HFFc6 (cell line): ENCODE measurements around the gene ZNF385A. TPM values are rescaled to one million over a fixed set of nuclear protein-coding genes. Genes with fewer than 3 reads are reported as not detected.

Experiments used
- DNase-seq: peaks from one replicate; pipeline ENCODE4 v3.0.0-alpha.2; 2018
- H3K27ac Mint-ChIP-seq: 2 replicates; pipeline ENCODE4 v1.8.0; 2020; ENCODE audit warnings: mild to moderate bottlenecking, mixed read lengths
- H3K27me3 Mint-ChIP-seq: 2 replicates; pipeline ENCODE4 v1.8.0; 2021; ENCODE audit warnings: mild to moderate bottlenecking, moderate library complexity, mixed read lengths; ENCODE audit not compliant: insufficient read depth
- H3K36me3 Mint-ChIP-seq: 2 replicates; pipeline ENCODE4 v1.8.0; 2021; ENCODE audit warnings: low read depth, mixed read lengths
- H3K4me1 Mint-ChIP-seq: 2 replicates; pipeline ENCODE4 v1.8.0; 2020; ENCODE audit warnings: low read depth, mixed read lengths
- H3K4me3 Mint-ChIP-seq: 2 replicates; pipeline ENCODE4 v1.8.0; 2020; ENCODE audit warnings: mild to moderate bottlenecking, moderate library complexity, mixed read lengths
- H3K9me3 Mint-ChIP-seq: 2 replicates; pipeline ENCODE4 v1.8.0; 2020; ENCODE audit warnings: mild to moderate bottlenecking, mixed read lengths
- total RNA-seq, 6 experiments: library from RNA; stranded (reverse); fragmentation: NEBNext Ultra II Directional; extraction: Animal tissue kit (Norgen Biotek cat#: 25700); gene quantifications; 2 replicates in 1 of 6; 3 replicates in 5 of 6; pipeline ENCODE4 v1.2.3, GENCODE V29; 2021
- TF ChIP-seq, protein P1 (sequence below): fragments of 200-600 bp; sonication (generic); IDR thresholded peaks from 2 replicates; pipeline ENCODE4 v1.5.0; 2021; ENCODE audit warnings: antibody characterized with exemption, mild to moderate bottlenecking

ZNF385A gene
- total RNA-seq, 6 experiments from 2014 or later = 4.0 to 7.4 (median 6.1) TPM

DNA sequence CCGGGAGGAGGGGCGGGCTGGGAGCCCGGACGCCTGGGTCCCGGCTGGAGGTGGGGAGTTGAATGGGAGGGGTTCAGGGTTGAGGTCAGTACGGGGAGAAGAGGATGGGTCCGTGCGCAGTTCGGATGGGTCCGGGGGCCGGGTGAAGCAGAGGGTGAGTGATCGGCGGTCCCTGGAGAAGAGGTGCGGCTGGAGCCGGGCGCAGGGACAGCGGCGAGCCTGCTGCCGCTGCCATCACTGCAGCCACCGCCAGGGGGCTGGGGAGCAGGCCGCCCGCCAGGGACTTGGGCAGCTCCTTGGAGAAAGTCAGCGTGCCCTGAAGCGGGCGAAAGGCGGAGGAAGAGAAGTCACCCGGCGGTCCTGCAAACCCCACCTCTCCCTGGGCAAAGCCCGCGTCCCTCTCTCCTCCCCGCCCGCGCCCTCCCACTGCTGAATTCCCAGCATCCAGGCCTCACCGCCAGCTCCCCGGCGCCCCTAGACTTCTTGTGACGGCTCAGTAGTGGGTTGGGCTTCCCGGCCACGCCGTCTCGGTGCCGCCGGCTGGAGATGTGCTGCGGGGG, 14.3 kb downstream of the ZNF385A start:
- TF ChIP-seq, protein P1, sequence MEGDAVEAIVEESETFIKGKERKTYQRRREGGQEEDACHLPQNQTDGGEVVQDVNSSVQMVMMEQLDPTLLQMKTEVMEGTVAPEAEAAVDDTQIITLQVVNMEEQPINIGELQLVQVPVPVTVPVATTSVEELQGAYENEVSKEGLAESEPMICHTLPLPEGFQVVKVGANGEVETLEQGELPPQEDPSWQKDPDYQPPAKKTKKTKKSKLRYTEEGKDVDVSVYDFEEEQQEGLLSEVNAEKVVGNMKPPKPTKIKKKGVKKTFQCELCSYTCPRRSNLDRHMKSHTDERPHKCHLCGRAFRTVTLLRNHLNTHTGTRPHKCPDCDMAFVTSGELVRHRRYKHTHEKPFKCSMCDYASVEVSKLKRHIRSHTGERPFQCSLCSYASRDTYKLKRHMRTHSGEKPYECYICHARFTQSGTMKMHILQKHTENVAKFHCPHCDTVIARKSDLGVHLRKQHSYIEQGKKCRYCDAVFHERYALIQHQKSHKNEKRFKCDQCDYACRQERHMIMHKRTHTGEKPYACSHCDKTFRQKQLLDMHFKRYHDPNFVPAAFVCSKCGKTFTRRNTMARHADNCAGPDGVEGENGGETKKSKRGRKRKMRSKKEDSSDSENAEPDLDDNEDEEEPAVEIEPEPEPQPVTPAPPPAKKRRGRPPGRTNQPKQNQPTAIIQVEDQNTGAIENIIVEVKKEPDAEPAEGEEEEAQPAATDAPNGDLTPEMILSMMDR = peak; percentile 95
- Mint-ChIP-seq H3K9me3 (no peaks in the 10 kb centered on the region), H3K27ac (0 out of 2 replicates have a peak overlapping the region, but pooled peaks have one; percentile 35), H3K4me3 (peak overlapping the region; percentile 79), H3K27me3 (no peaks in the 10 kb centered on the region; the same call in 1 of the 2 replicates), H3K36me3 (no peaks in the 10 kb centered on the region), H3K4me1 (peaks cover 54% of the 10 kb centered on the region)
- peak; percentile 83 for DNase-seq

- peaks cover 55% of the 10 kb centered on the region for H3K4me1 Mint-ChIP-seq
- no peaks in the 10 kb centered on the region for H3K36me3 Mint-ChIP-seq
- H3K27me3 Mint-ChIP-seq = no peaks in the 10 kb centered on the region; the same call in 1 of the 2 replicates
- no peak for DNase-seq
- no peaks in the 10 kb centered on the region for H3K9me3 Mint-ChIP-seq
- TF ChIP-seq, protein P1 = no peak
- H3K27ac Mint-ChIP-seq = no peak overlapping the region
- H3K4me3 Mint-ChIP-seq = peak overlapping the region; percentile 76
Observed at GRCh38 chr12:54369597-54370131, 14.9 kb downstream of the ZNF385A start.

DNA sequence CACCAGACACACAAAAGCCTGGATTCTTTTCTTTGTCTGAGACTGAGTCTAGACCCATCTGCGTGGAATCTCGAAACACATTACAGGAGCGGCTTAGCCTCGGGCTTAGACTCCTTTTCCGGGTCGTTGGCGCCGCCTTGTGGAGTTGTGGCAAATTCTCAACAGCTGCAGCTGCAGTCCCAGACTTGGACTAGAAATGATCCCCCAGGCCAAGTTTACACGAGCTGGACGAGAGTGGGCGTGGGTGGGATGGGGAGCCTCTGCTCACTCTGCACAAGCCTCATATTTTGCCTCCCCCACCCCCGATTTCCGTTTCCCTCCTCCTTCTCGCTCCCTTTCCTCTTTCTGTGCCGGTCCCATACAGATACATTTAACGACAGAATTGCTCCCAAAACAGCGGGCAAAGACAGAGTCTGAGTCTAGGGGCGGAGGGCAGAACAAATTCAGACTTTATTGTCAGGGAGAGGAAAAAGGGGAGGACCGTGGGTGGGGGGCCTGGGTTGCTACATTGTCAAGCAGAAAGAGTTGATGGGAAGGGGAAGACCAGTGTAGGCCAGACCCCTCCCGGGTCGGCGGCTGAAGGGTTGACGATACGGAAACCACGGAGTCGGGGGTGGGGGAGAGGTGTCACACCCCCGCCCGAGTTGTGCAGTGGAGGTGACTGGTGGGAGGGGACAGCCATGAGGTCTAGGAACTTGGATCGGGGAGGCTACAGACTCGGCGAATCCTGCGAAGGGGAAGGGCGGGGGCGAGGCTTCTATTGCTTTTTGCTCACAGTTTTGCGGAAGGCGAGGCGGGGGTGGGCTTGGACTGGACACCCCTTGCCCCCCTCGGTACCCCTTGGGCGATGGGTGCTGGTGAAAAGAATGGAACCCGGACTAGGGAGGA, 15.6 kb downstream of the ZNF385A start:
- Mint-ChIP-seq H3K27me3 (no peaks in the 10 kb centered on the region; the same call in 1 of the 2 replicates), H3K27ac (peak overlapping the region; percentile 44; the same call in 1 of the 2 replicates), H3K4me3 (peak overlapping the region; percentile 76), H3K4me1 (peaks cover 55% of the 10 kb centered on the region), H3K36me3 (no peaks in the 10 kb centered on the region), H3K9me3 (no peaks in the 10 kb centered on the region)
- DNase-seq = peak; percentile 87
- TF ChIP-seq, protein P1 = peak; percentile 89

DNA sequence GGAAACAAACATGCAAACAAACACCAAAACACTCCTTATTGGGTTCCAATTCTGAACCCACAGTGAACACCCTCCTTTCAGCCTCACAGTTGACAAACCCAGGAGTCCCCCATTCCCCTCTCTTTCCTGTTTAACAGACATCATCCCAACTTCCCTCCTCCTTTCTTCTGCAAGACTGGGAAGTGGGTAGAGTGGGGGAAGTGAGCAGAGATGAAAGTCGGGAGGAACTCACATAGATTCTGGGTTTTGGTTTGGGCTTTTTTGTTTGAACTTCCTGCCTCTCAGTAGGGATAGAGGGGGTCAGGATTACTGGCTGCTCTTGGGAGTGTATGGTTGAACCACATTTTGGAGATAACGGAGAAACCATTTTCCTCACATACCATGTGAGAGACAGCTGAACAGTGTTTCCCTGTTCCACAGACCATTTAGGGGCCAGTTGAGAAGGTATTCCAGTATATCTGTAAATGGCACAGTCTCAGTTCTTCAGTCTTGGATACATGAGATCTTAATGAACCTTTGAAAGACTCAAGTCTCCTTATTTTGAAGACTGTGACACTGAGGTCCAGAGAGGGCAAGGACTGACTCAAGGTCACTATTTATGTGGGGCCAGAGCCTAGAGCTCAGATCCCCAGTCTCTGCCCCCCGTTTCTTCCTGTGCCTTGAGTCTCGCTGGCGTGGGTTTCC, 16.4 kb downstream of the ZNF385A start:
- Mint-ChIP-seq H3K4me1 (peaks cover 48% of the 10 kb centered on the region), H3K9me3 (no peaks in the 10 kb centered on the region), H3K27ac (no peak overlapping the region), H3K36me3 (no peaks in the 10 kb centered on the region), H3K4me3 (peak overlapping the region; percentile 76), H3K27me3 (peaks cover 5% of the 10 kb centered on the region)
- no peak for DNase-seq
- TF ChIP-seq, protein P1 = no peak

DNA sequence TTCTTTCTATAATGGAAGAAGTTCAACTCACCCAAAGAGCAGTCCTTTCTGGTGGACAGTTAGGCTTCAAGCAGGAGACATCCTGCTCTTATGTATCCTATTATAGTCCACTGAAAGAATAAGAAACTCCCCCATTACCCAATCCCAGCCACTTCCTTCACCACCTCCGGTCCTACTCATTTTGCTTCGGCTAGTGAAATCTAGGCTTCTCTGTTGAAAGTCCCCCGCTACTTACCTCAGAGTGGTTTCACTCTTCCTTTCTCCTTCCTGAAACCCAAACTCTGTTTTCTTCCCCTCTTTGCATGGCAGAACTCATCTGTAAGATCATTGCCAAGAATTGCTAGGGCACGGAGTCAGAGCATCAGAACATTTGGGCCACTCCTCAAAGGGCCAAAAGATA, 20.1 kb downstream of the ZNF385A start, which contains the start of gene GPR84:
TSS of gene GPR84 (minus strand) at position 74 of the 400 bp plus-strand sequence. CDS start 635 bp downstream, outside the sequence.
- no peak within 1 kb of the TSS for H3K27ac Mint-ChIP-seq
- no peak within 1 kb of the TSS for H3K4me3 Mint-ChIP-seq
- no peaks in the 10 kb centered on the region for H3K9me3 Mint-ChIP-seq
- TF ChIP-seq, protein P1 = no peak
- peaks cover 7% of the 10 kb centered on the region for H3K27me3 Mint-ChIP-seq
- H3K36me3 Mint-ChIP-seq = no peaks in the 10 kb centered on the region
- H3K4me1 Mint-ChIP-seq = peaks cover 28% of the 10 kb centered on the region
- no peak for DNase-seq
